ENCODE results near the gene C2CD2L.

GRCh38 chr11:119155733-119156492, 48.8 kb downstream of the C2CD2L start:
- TF ChIP-seq CTCF (IDR thresholded peaks at IDR 0.05) (peak in 1 of 6 experiments; percentile 8), POLR2A (IDR thresholded peaks at IDR 0.05) (no peak)
